ENCODE measurements around the gene GGPS1. TPM values are rescaled to one million over a fixed set of nuclear protein-coding genes. Genes with fewer than 3 reads are reported as not detected.
A peak's percentile ranks its signal among the peaks of the same experiment; 100 is the strongest.

The GGPS1 gene
- total RNA-seq, 1 donor from 2014 or later: 29.8 TPM

GRCh38 chr1:235292790-235293189 is 35.6 kb upstream of the GGPS1 start:
- Histone ChIP-seq H3K36me3 (no peaks in the 10 kb centered on the region), H3K4me1 (peaks cover 32% of the 10 kb centered on the region), H3K9me3 (no peaks in the 10 kb centered on the region), H3K27me3 (ENCODE audit: low read depth) (no peaks in the 10 kb centered on the region), H3K4me3 (no peak overlapping the region), H3K27ac (no peak overlapping the region)
- DNase-seq (no peak), ATAC-seq (no peak)
- TF ChIP-seq, protein P1, sequence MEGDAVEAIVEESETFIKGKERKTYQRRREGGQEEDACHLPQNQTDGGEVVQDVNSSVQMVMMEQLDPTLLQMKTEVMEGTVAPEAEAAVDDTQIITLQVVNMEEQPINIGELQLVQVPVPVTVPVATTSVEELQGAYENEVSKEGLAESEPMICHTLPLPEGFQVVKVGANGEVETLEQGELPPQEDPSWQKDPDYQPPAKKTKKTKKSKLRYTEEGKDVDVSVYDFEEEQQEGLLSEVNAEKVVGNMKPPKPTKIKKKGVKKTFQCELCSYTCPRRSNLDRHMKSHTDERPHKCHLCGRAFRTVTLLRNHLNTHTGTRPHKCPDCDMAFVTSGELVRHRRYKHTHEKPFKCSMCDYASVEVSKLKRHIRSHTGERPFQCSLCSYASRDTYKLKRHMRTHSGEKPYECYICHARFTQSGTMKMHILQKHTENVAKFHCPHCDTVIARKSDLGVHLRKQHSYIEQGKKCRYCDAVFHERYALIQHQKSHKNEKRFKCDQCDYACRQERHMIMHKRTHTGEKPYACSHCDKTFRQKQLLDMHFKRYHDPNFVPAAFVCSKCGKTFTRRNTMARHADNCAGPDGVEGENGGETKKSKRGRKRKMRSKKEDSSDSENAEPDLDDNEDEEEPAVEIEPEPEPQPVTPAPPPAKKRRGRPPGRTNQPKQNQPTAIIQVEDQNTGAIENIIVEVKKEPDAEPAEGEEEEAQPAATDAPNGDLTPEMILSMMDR (IDR thresholded peaks at IDR 0.05): no peak
- intact Hi-C loops (cut with DNase I): no loop called here

DNA sequence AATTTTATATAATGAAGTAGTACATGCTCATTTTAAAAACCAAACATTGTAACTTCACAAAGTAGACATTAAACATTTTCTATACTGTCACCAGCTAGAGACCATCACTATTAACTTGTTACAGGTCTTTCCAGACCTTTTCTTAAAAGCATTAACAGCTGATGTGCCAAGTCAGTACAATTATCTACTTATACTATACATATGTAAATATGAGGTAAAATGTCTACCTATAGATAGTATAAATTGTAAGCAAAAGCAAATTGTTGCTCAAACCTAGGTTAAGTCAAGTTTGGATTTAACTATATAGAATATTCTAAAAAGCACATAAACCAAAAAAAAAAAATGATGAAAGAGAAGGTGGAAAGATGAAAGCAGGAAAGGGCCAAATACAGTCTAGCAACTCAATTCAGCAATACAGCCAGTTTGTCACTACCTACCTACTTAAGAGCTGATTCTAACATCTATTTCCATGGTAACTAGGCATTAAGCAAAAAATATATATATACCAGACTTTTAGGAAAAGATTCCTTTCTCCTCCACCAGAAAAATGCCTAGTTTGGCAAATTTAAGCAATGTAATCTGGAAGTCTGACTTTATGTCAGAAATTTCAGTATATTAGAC is 34.9 kb upstream of the GGPS1 start:
- intact Hi-C loops (cut with DNase I): no loop called here
- no peak for ATAC-seq
- peaks cover 32% of the 10 kb centered on the region for H3K4me1 ChIP-seq

DNA sequence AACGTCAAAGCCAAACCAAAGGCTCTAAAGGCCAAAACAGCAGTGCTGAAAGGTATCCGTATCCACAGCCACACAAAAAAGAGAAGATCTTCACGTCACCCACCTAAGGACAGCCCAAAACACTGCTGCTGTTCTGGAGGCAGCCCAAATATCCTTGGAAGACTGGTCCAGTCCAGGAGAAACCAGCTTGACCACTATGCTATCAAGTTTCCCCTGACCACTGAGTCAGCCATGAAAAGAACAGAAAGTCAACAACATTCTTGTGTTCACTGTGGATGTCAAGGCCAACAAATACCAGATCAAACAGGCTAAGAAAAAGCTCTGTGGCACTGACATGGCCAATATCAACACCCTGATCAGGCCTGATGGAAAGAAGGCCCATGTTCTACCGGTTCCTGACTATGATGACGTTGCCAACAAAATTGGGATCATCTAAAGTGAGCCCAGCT is 32.4 kb upstream of the GGPS1 start:
- Histone ChIP-seq H3K27me3 (ENCODE audit: low read depth) (no peaks in the 10 kb centered on the region), H3K27ac (no peak overlapping the region), H3K9me3 (no peaks in the 10 kb centered on the region), H3K4me1 (peaks cover 29% of the 10 kb centered on the region), H3K36me3 (no peaks in the 10 kb centered on the region), H3K4me3 (no peak overlapping the region)
- DNase-seq: no peak
- TF ChIP-seq, protein P1 (IDR thresholded peaks at IDR 0.05): no peak
- peak; percentile 80 to 83 for ATAC-seq
- intact Hi-C loops (cut with DNase I): no loop called here

More for the DNA sequence above, 34.9 kb upstream of the GGPS1 start:
- TF ChIP-seq, protein P1 (IDR thresholded peaks at IDR 0.05): no peak
- Histone ChIP-seq H3K27me3 (ENCODE audit: low read depth) (no peaks in the 10 kb centered on the region), H3K4me3 (no peak overlapping the region), H3K36me3 (no peaks in the 10 kb centered on the region), H3K27ac (no peak overlapping the region), H3K9me3 (no peaks in the 10 kb centered on the region)
- no peak for DNase-seq

- H3K4me3 ChIP-seq: no peak overlapping the region
- TF ChIP-seq, protein P1 (IDR thresholded peaks at IDR 0.05): no peak
- H3K27me3 ChIP-seq (ENCODE audit: low read depth): no peaks in the 10 kb centered on the region
- DNase-seq (no peak), ATAC-seq (no peak)
- H3K9me3 ChIP-seq: no peaks in the 10 kb centered on the region
- intact Hi-C loops (cut with DNase I): no loop called here
- no peak overlapping the region for H3K27ac ChIP-seq
- H3K4me1 ChIP-seq: peaks cover 29% of the 10 kb centered on the region
- H3K36me3 ChIP-seq: no peaks in the 10 kb centered on the region
These were observed 31.6 kb upstream of the GGPS1 start for GRCh38 chr1:235296729-235297128.

DNA sequence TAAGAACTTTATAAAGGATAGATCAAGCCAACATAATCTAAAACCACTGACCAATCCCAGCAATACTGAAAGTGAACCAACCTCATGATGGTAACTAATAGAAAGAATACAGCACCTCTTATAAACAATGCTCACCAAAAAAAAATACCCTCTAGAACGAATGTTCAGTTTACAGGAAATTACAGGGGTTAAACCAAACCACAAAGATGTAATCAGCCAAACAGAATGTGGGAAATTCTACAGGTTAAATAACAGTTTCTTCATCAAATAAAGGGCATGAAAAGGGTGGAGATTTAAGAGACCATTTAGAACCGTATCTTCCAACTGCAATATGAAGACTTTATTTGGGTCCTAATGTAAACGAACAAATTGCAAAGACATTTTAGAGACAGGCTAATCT is 30.8 kb upstream of the GGPS1 start:
- no peaks in the 10 kb centered on the region for H3K9me3 ChIP-seq
- H3K4me1 ChIP-seq: peaks cover 32% of the 10 kb centered on the region
- TF ChIP-seq, protein P1 (IDR thresholded peaks at IDR 0.05): no peak
- DNase-seq (no peak), ATAC-seq (peak in 1 of 2 donors; percentile 24)
- H3K27ac ChIP-seq: no peak overlapping the region
- intact Hi-C loops (cut with DNase I): no loop called here
- H3K4me3 ChIP-seq: no peak overlapping the region
- H3K27me3 ChIP-seq (ENCODE audit: low read depth): no peaks in the 10 kb centered on the region
- no peaks in the 10 kb centered on the region for H3K36me3 ChIP-seq

Data from lower lobe of right lung (tissue), 2 donors.